HepG2 (cell line): Measurements from ENCODE around the gene IRAK2. TPM values are rescaled to one million over a fixed set of nuclear protein-coding genes. Genes with fewer than 3 reads are reported as not detected.

Experiments
- ARHGAP35 ChIP-seq: sonication (generic); formaldehyde crosslinking; IDR thresholded peaks from 2 replicates; pipeline ENCODE4 v1.9.0; 2022; ENCODE audit warnings: mild to moderate bottlenecking, inconsistent platforms, moderate library complexity, missing genetic modification reagents, borderline replicate concordance
- CC2D1A ChIP-seq: sonication (generic); formaldehyde crosslinking; IDR thresholded peaks from 2 replicates; pipeline ENCODE4 v1.8.1; 2023; ENCODE audit warnings: mild to moderate bottlenecking, missing genetic modification reagents
- GZF1 ChIP-seq: sonication (generic); formaldehyde crosslinking; IDR thresholded peaks from 2 replicates; pipeline ENCODE4 v1.5.1; 2020; ENCODE audit warnings: mild to moderate bottlenecking, missing genetic modification reagents
- HDAC1 ChIP-seq: sonication (generic); formaldehyde crosslinking; IDR thresholded peaks from 2 replicates; pipeline ENCODE4 v1.5.1; 2020; ENCODE audit warnings: mild to moderate bottlenecking, missing genetic modification reagents
- HOXA3 ChIP-seq: sonication (generic); formaldehyde crosslinking; IDR thresholded peaks from 2 replicates; pipeline ENCODE4 v1.5.0; 2020; ENCODE audit warnings: missing genetic modification reagents
- MED13 ChIP-seq: sonication (generic); formaldehyde crosslinking; IDR thresholded peaks from 2 replicates; pipeline ENCODE4 v1.5.0; 2020; ENCODE audit warnings: missing genetic modification reagents
- MYNN ChIP-seq: sonication (generic); formaldehyde crosslinking; IDR thresholded peaks from 2 replicates; pipeline ENCODE4 v1.4.0; 2020; ENCODE audit warnings: mild to moderate bottlenecking, low read depth, missing genetic modification reagents
- NFIB ChIP-seq: sonication (generic); formaldehyde crosslinking; IDR thresholded peaks from 2 replicates; pipeline ENCODE4 v1.9.0; 2021; ENCODE audit warnings: missing genetic modification reagents, mild to moderate bottlenecking, borderline replicate concordance
- PAX8 ChIP-seq: sonication (generic); formaldehyde crosslinking; IDR thresholded peaks from 2 replicates; pipeline ENCODE4 v1.8.0; 2022; ENCODE audit warnings: mild to moderate bottlenecking, missing genetic modification reagents, borderline replicate concordance
- REPIN1 ChIP-seq: sonication (generic); formaldehyde crosslinking; IDR thresholded peaks from 2 replicates; pipeline ENCODE4 v1.8.0; 2022; ENCODE audit warnings: missing genetic modification reagents, low read depth, mild to moderate bottlenecking, borderline replicate concordance
- SIX4 ChIP-seq: sonication (generic); formaldehyde crosslinking; IDR thresholded peaks from 2 replicates; pipeline ENCODE4 v1.4.0; 2020; ENCODE audit warnings: missing genetic modification reagents
- SUZ12 ChIP-seq: fragments of 150-350 bp; IDR thresholded peaks from 2 replicates; pipeline ENCODE4 v1.6.1; 2014; ENCODE audit warnings: low read depth, low read length
- TP53 ChIP-seq: sonication (generic); formaldehyde crosslinking; conservative IDR thresholded peaks from 2 replicates; pipeline ENCODE4 v1.4.0; 2020; ENCODE audit warnings: missing genetic modification reagents
- ZNF12 ChIP-seq: sonication (generic); formaldehyde crosslinking; IDR thresholded peaks from 2 replicates; pipeline ENCODE4 v1.5.0; 2020; ENCODE audit warnings: missing genetic modification reagents
- ZNF34 ChIP-seq: sonication (generic); formaldehyde crosslinking; IDR thresholded peaks from 2 replicates; pipeline ENCODE4 v1.4.0; 2020; ENCODE audit warnings: mild to moderate bottlenecking, missing genetic modification reagents, borderline replicate concordance
- ZNF710 ChIP-seq: sonication (generic); formaldehyde crosslinking; IDR thresholded peaks from 2 replicates; pipeline ENCODE4 v1.5.0; 2020; ENCODE audit warnings: mild to moderate bottlenecking, missing genetic modification reagents, borderline replicate concordance
- ZNF775 ChIP-seq: sonication (generic); formaldehyde crosslinking; IDR thresholded peaks from 2 replicates; pipeline ENCODE4 v1.4.0; 2020; ENCODE audit warnings: missing genetic modification reagents, mild to moderate bottlenecking, moderate library complexity, borderline replicate concordance
- ZNF839 ChIP-seq: sonication (generic); formaldehyde crosslinking; IDR thresholded peaks from 2 replicates; pipeline ENCODE4 v1.4.0; 2020; ENCODE audit warnings: missing genetic modification reagents, mild to moderate bottlenecking, borderline replicate concordance
- polyA plus RNA-seq, 8 experiments: library from polyadenylated mRNA; depleted of rRNA in 3 of 8; stranded (reverse) in 7 of 8; unstranded in 1 of 8; fragments of >200 nt; fragmentation: Illumina TruSeq in 4 of 8; extraction: Trizol in 4 of 8; gene quantifications; 2 replicates each; pipeline versions ENCODE4 v1.2.1 to v1.2.3, GENCODE V29; 2011 to 2016; ENCODE audit warnings: low read depth in 4 of 8, missing spikeins in 1 of 8, mixed read lengths in 1 of 8; ENCODE audit not compliant: insufficient read depth in 1 of 8
- total RNA-seq, 5 experiments: library from RNA; depleted of rRNA; stranded (reverse); fragments of >200 nt; fragmentation: Illumina TruSeq; extraction: Trizol; gene quantifications; 2 replicates each; pipeline ENCODE4 v1.2.3, GENCODE V29; 2016; ENCODE audit warnings: low read depth in 1 of 5
- TF ChIP-seq, protein P1 (sequence below): sonication (generic); formaldehyde crosslinking; IDR thresholded peaks from 2 replicates; pipeline ENCODE4 v1.5.1; 2020; ENCODE audit warnings: mild to moderate bottlenecking, missing genetic modification reagents
- TF ChIP-seq, protein P2 (sequence below): sonication (generic); formaldehyde crosslinking; IDR thresholded peaks from 2 replicates; pipeline ENCODE4 v1.4.0; 2020; ENCODE audit warnings: mild to moderate bottlenecking, missing genetic modification reagents

IRAK2 gene
- total and polyA plus RNA-seq, 2 of the 13 experiments (the other 11 are each of a cell fraction or from before 2014, with no cell fraction given): 13.1 to 23.3 TPM

DNA sequence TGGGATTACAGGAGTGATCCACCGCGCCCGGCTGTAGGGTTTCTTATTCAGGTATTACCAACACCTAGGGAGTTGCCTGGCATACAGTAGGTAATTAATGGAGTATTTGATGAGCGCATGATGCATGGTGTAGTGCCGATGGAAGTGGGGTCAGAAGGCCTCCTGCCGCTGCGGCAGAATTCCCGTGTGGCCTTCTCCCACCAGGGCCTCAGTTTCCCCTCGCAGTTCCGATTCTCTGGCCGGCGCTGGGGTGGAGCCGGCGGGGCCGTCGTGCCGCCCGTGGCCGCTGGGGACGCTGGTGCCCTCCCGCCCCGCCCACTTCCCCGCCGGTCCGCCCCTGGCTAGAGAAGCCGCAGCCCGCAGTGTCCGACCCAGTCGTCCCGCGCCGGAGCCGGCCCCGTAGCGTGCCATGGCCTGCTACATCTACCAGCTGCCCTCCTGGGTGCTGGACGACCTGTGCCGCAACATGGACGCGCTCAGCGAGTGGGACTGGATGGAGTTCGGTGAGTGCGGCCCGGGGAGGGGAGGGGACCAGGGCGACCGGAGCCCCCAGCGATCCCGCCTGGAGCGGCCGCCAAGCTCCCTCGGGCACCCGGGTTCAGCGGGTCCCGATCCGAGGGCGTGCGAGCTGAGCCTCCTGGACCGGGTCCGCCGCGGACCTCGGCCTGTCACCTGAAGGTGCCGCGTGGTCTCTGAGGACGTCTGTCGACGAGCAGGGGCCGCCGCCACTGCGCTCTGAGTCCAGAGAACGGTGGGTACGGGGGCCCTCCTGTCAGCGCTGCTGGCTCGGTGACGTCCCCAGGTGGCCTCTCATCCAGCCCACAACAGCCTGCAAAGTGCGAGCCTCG lies at the start of gene IRAK2 (continued):
- TF ChIP-seq, protein P1, sequence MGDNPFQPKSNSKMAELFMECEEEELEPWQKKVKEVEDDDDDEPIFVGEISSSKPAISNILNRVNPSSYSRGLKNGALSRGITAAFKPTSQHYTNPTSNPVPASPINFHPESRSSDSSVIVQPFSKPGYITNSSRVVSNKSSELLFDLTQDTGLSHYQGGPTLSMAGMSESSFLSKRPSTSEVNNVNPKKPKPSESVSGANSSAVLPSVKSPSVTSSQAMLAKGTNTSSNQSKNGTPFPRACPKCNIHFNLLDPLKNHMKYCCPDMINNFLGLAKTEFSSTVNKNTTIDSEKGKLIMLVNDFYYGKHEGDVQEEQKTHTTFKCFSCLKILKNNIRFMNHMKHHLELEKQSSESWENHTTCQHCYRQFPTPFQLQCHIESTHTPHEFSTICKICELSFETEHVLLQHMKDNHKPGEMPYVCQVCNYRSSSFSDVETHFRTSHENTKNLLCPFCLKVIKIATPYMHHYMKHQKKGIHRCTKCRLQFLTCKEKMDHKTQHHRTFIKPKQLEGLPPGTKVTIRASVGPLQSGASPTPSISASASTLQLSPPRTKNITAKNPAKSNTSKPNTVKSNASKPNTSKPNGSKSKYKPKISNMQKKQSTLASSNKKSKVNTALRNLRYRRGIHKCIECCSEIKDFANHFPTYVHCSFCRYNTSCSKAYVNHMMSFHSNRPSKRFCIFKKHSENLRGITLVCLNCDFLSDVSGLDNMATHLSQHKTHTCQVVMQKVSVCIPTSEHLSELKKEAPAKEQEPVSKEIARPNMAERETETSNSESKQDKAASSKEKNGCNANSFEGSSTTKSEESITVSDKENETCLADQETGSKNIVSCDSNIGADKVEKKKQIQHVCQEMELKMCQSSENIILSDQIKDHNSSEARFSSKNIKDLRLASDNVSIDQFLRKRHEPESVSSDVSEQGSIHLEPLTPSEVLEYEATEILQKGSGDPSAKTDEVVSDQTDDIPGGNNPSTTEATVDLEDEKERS (CRISPR knock-in tag): 0 out of 2 replicates have a peak, but pooled peaks have one; percentile 17
- TF ChIP-seq SIX4 (no peak), ZNF34 (0 out of 2 replicates have a peak, but pooled peaks have one; percentile 36), MED13 (CRISPR knock-in tag) (no peak; the same call in 1 of the 2 replicates), ZNF710 (CRISPR knock-in tag) (no peak), ZNF12 (CRISPR knock-in tag) (peak; percentile 8; the same call in 1 of the 2 replicates), ARHGAP35 (CRISPR knock-in tag) (peak; percentile 71; the same call in 1 of the 2 replicates), NFIB (CRISPR knock-in tag) (no peak), PAX8 (CRISPR knock-in tag) (no peak), HOXA3 (CRISPR knock-in tag) (peak; percentile 28; the same call in 1 of the 2 replicates), TP53 (CRISPR knock-in tag) (no peak), ZNF775 (no peak), MYNN (CRISPR knock-in tag) (no peak), GZF1 (CRISPR knock-in tag) (no peak), SUZ12 (no peak), CC2D1A (no peak), REPIN1 (CRISPR knock-in tag) (no peak), ZNF839 (CRISPR knock-in tag) (no peak), HDAC1 (CRISPR knock-in tag) (peak; percentile 75; the same call in 1 of the 2 replicates)
- TF ChIP-seq, protein P2, sequence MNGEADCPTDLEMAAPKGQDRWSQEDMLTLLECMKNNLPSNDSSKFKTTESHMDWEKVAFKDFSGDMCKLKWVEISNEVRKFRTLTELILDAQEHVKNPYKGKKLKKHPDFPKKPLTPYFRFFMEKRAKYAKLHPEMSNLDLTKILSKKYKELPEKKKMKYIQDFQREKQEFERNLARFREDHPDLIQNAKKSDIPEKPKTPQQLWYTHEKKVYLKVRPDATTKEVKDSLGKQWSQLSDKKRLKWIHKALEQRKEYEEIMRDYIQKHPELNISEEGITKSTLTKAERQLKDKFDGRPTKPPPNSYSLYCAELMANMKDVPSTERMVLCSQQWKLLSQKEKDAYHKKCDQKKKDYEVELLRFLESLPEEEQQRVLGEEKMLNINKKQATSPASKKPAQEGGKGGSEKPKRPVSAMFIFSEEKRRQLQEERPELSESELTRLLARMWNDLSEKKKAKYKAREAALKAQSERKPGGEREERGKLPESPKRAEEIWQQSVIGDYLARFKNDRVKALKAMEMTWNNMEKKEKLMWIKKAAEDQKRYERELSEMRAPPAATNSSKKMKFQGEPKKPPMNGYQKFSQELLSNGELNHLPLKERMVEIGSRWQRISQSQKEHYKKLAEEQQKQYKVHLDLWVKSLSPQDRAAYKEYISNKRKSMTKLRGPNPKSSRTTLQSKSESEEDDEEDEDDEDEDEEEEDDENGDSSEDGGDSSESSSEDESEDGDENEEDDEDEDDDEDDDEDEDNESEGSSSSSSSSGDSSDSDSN: peak; percentile 97
